Hepatocyte (in vitro differentiated cells): Measurements from ENCODE around the gene CLMP. TPM values are rescaled to one million over a fixed set of nuclear protein-coding genes. Genes with fewer than 3 reads are reported as not detected.
A peak's percentile ranks its signal among the peaks of the same experiment; 100 is the strongest.

Experiments
- DNase-seq: peaks from one replicate; pipeline ENCODE4 v3.0.0-alpha.2; 2016; ENCODE audit warnings: low spot score
- H2AFZ ChIP-seq: fragments of 200-600 bp; sonication (generic); 2 replicates; pipeline ENCODE4 v1.6.0; 2016; ENCODE audit warnings: antibody characterized with exemption, mild to moderate bottlenecking
- H3K27ac ChIP-seq: fragments of 200-600 bp; sonication (generic); 2 replicates; pipeline ENCODE4 v1.5.1; 2016; ENCODE audit warnings: mild to moderate bottlenecking
- H3K27me3 ChIP-seq: fragments of 200-600 bp; sonication (generic); 2 replicates; pipeline ENCODE4 v1.6.1; 2016
- H3K36me3 ChIP-seq: fragments of 200-600 bp; sonication (generic); replicated peaks from 2 replicates; pipeline ENCODE4 v1.5.1; 2016; ENCODE audit warnings: low read depth; ENCODE audit not compliant: insufficient read depth
- H3K4me1 ChIP-seq: fragments of 200-600 bp; sonication (generic); 2 replicates; pipeline ENCODE4 v1.5.1; 2016; ENCODE audit warnings: mild to moderate bottlenecking, moderate library complexity; ENCODE audit not compliant: insufficient read depth
- H3K4me2 ChIP-seq: fragments of 200-600 bp; sonication (generic); 2 replicates; pipeline ENCODE4 v1.6.0; 2016
- H3K4me3 ChIP-seq: fragments of 200-600 bp; sonication (generic); 2 replicates; pipeline ENCODE4 v1.5.1; 2016; ENCODE audit warnings: mild to moderate bottlenecking
- H3K79me2 ChIP-seq: fragments of 200-600 bp; sonication (generic); 2 replicates; pipeline ENCODE4 v1.6.0; 2017; ENCODE audit warnings: mild to moderate bottlenecking
- H3K9me2 ChIP-seq: fragments of 200-600 bp; sonication (generic); replicated peaks from 2 replicates; pipeline ENCODE4 v1.6.0; 2017; ENCODE audit warnings: mild to moderate bottlenecking; ENCODE audit not compliant: insufficient read depth
- H3K9me3 ChIP-seq: fragments of 200-600 bp; sonication (generic); 2 replicates; pipeline ENCODE4 v1.5.1; 2016; ENCODE audit warnings: low read depth, mild to moderate bottlenecking
- H4K20me1 ChIP-seq: fragments of 200-600 bp; sonication (generic); 2 replicates; pipeline ENCODE4 v1.6.0; 2016; ENCODE audit warnings: mild to moderate bottlenecking; ENCODE audit not compliant: insufficient read depth, poor library complexity, severe bottlenecking
- CTCF ChIP-seq: fragments of 200-600 bp; sonication (generic); IDR thresholded peaks from 2 replicates; pipeline ENCODE4 v1.5.1; 2016; ENCODE audit warnings: antibody characterized with exemption, mild to moderate bottlenecking; ENCODE audit not compliant: poor library complexity
- EZH2 ChIP-seq: fragments of 200-600 bp; sonication (generic); IDR thresholded peaks from 2 replicates; pipeline ENCODE4 v1.6.1; 2016; ENCODE audit warnings: antibody characterized with exemption, mild to moderate bottlenecking, borderline replicate concordance
- EZH2phosphoT487 ChIP-seq: fragments of 200-600 bp; sonication (generic); IDR thresholded peaks from one replicate; pipeline ENCODE4 v1.6.1; 2018; ENCODE audit warnings: antibody characterized with exemption, mild to moderate bottlenecking, low read depth, moderate library complexity; ENCODE audit not compliant: unreplicated experiment, severe bottlenecking
- WGBS: methylation state at CpG from one replicate; pipeline ENCODE4 v1.1.6; 2016; ENCODE audit warnings: low lambda C conversion rate; ENCODE audit errors: missing lambda C conversion rate; 5-methylcytosine and 5-hydroxymethylcytosine counted together
- polyA plus RNA-seq: library from polyadenylated mRNA; unstranded; fragments of >200 nt; fragmentation: Nextera tagmentation; extraction: Ambion mirVana; gene quantifications from 2 replicates; pipeline ENCODE4 v1.2.1, GENCODE V29; 2016
- total RNA-seq: library from RNA; depleted of rRNA; stranded (reverse); fragments of >200 nt; gene quantifications from 2 replicates; pipeline ENCODE4 v1.2.3, GENCODE V29; 2014

The CLMP gene
- total and polyA plus RNA-seq, 2 experiments from 2014 or later, result 23.3 to 59.4 TPM

- no peak overlapping the region for H3K4me3 ChIP-seq
- peaks cover 4% of the 10 kb centered on the region for H3K4me1 ChIP-seq
- no peak overlapping the region for H2AFZ ChIP-seq
- H3K9me3 ChIP-seq, result no peaks in the 10 kb centered on the region
- no peak overlapping the region for H3K4me2 ChIP-seq
- no peaks in the 10 kb centered on the region for H4K20me1 ChIP-seq
- no peaks in the 10 kb centered on the region for H3K27me3 ChIP-seq
- no peak for DNase-seq
- WGBS, result 35% methylated on average over 1 of the region's 1 CpG
- no peak overlapping the region for H3K27ac ChIP-seq
- H3K9me2 ChIP-seq, result no peaks in the 10 kb centered on the region
- TF ChIP-seq EZH2phosphoT487, result no peak
- no peak for TF ChIP-seq CTCF
- no peak for TF ChIP-seq EZH2
- H3K36me3 ChIP-seq, result no peaks in the 10 kb centered on the region
- H3K79me2 ChIP-seq, result no peaks in the 10 kb centered on the region
Observed at GRCh38 chr11:123086305-123086704, 108.7 kb downstream of the CLMP start.

GRCh38 chr11:123085497-123085896 is 109.6 kb downstream of the CLMP start:
- Histone ChIP-seq H3K9me3 (no peaks in the 10 kb centered on the region), H3K9me2 (no peaks in the 10 kb centered on the region), H3K4me1 (peaks cover 4% of the 10 kb centered on the region), H3K27ac (no peak overlapping the region), H3K27me3 (no peaks in the 10 kb centered on the region), H3K79me2 (no peaks in the 10 kb centered on the region), H3K4me2 (no peak overlapping the region), H4K20me1 (no peaks in the 10 kb centered on the region), H3K36me3 (no peaks in the 10 kb centered on the region), H3K4me3 (no peak overlapping the region), H2AFZ (no peak overlapping the region)
- TF ChIP-seq CTCF (no peak), EZH2phosphoT487 (no peak), EZH2 (no peak)
- WGBS, result 92% methylated on average over 5 of the region's 5 CpGs
- no peak for DNase-seq

- Histone ChIP-seq H3K4me3 (no peak overlapping the region), H2AFZ (no peak overlapping the region), H3K27ac (no peak overlapping the region), H3K36me3 (no peaks in the 10 kb centered on the region), H3K4me1 (peaks cover 4% of the 10 kb centered on the region), H3K27me3 (no peaks in the 10 kb centered on the region), H3K9me3 (no peaks in the 10 kb centered on the region), H3K79me2 (no peaks in the 10 kb centered on the region), H4K20me1 (no peaks in the 10 kb centered on the region), H3K9me2 (no peaks in the 10 kb centered on the region), H3K4me2 (no peak overlapping the region)
- DNase-seq, result no peak
- 98% methylated on average over 7 of the region's 7 CpGs for WGBS
- TF ChIP-seq EZH2 (no peak), CTCF (no peak), EZH2phosphoT487 (no peak)
Observed at GRCh38 chr11:123084454-123084853, 110.6 kb downstream of the CLMP start.

- H3K27ac ChIP-seq, result peak overlapping the region; percentile 71
- no peak overlapping the region for H3K4me2 ChIP-seq
- DNase-seq, result peak; percentile 88
- no peak overlapping the region for H2AFZ ChIP-seq
- no peaks in the 10 kb centered on the region for H3K79me2 ChIP-seq
- 26% methylated on average over 4 of the region's 4 CpGs for WGBS
- H3K4me3 ChIP-seq, result no peak overlapping the region
- no peak for TF ChIP-seq CTCF
- no peak for TF ChIP-seq EZH2phosphoT487
- TF ChIP-seq EZH2, result no peak
- peaks cover 4% of the 10 kb centered on the region for H3K4me1 ChIP-seq
- no peaks in the 10 kb centered on the region for H4K20me1 ChIP-seq
- no peaks in the 10 kb centered on the region for H3K36me3 ChIP-seq
- no peaks in the 10 kb centered on the region for H3K27me3 ChIP-seq
- no peaks in the 10 kb centered on the region for H3K9me2 ChIP-seq
- no peaks in the 10 kb centered on the region for H3K9me3 ChIP-seq
Observed at GRCh38 chr11:123083623-123084029, 111.4 kb downstream of the CLMP start.
